Hepatocyte (in vitro differentiated cells): Measurements from ENCODE around the gene MEG3. TPM values are rescaled to one million over a fixed set of nuclear protein-coding genes. Genes with fewer than 3 reads are reported as not detected.

Experiments
- DNase-seq: peaks from one replicate; pipeline ENCODE4 v3.0.0-alpha.2; 2016; ENCODE audit warnings: low spot score
- H2AFZ ChIP-seq: fragments of 200-600 bp; sonication (generic); 2 replicates; pipeline ENCODE4 v1.6.0; 2016; ENCODE audit warnings: antibody characterized with exemption, mild to moderate bottlenecking
- H3K27ac ChIP-seq: fragments of 200-600 bp; sonication (generic); 2 replicates; pipeline ENCODE4 v1.5.1; 2016; ENCODE audit warnings: mild to moderate bottlenecking
- H3K27me3 ChIP-seq: fragments of 200-600 bp; sonication (generic); 2 replicates; pipeline ENCODE4 v1.6.1; 2016
- H3K36me3 ChIP-seq: fragments of 200-600 bp; sonication (generic); replicated peaks from 2 replicates; pipeline ENCODE4 v1.5.1; 2016; ENCODE audit warnings: low read depth; ENCODE audit not compliant: insufficient read depth
- H3K4me1 ChIP-seq: fragments of 200-600 bp; sonication (generic); 2 replicates; pipeline ENCODE4 v1.5.1; 2016; ENCODE audit warnings: mild to moderate bottlenecking, moderate library complexity; ENCODE audit not compliant: insufficient read depth
- H3K4me2 ChIP-seq: fragments of 200-600 bp; sonication (generic); 2 replicates; pipeline ENCODE4 v1.6.0; 2016
- H3K4me3 ChIP-seq: fragments of 200-600 bp; sonication (generic); 2 replicates; pipeline ENCODE4 v1.5.1; 2016; ENCODE audit warnings: mild to moderate bottlenecking
- H3K79me2 ChIP-seq: fragments of 200-600 bp; sonication (generic); 2 replicates; pipeline ENCODE4 v1.6.0; 2017; ENCODE audit warnings: mild to moderate bottlenecking
- H3K9me2 ChIP-seq: fragments of 200-600 bp; sonication (generic); replicated peaks from 2 replicates; pipeline ENCODE4 v1.6.0; 2017; ENCODE audit warnings: mild to moderate bottlenecking; ENCODE audit not compliant: insufficient read depth
- H3K9me3 ChIP-seq: fragments of 200-600 bp; sonication (generic); 2 replicates; pipeline ENCODE4 v1.5.1; 2016; ENCODE audit warnings: low read depth, mild to moderate bottlenecking
- H4K20me1 ChIP-seq: fragments of 200-600 bp; sonication (generic); 2 replicates; pipeline ENCODE4 v1.6.0; 2016; ENCODE audit warnings: mild to moderate bottlenecking; ENCODE audit not compliant: insufficient read depth, poor library complexity, severe bottlenecking
- CTCF ChIP-seq: fragments of 200-600 bp; sonication (generic); IDR thresholded peaks from 2 replicates; pipeline ENCODE4 v1.5.1; 2016; ENCODE audit warnings: antibody characterized with exemption, mild to moderate bottlenecking; ENCODE audit not compliant: poor library complexity
- EZH2 ChIP-seq: fragments of 200-600 bp; sonication (generic); IDR thresholded peaks from 2 replicates; pipeline ENCODE4 v1.6.1; 2016; ENCODE audit warnings: antibody characterized with exemption, mild to moderate bottlenecking, borderline replicate concordance
- EZH2phosphoT487 ChIP-seq: fragments of 200-600 bp; sonication (generic); IDR thresholded peaks from one replicate; pipeline ENCODE4 v1.6.1; 2018; ENCODE audit warnings: antibody characterized with exemption, mild to moderate bottlenecking, low read depth, moderate library complexity; ENCODE audit not compliant: unreplicated experiment, severe bottlenecking
- WGBS: methylation state at CpG from one replicate; pipeline ENCODE4 v1.1.6; 2016; ENCODE audit warnings: low lambda C conversion rate; ENCODE audit errors: missing lambda C conversion rate; 5-methylcytosine and 5-hydroxymethylcytosine counted together
- polyA plus RNA-seq: library from polyadenylated mRNA; unstranded; fragments of >200 nt; fragmentation: Nextera tagmentation; extraction: Ambion mirVana; gene quantifications from 2 replicates; pipeline ENCODE4 v1.2.1, GENCODE V29; 2016
- total RNA-seq: library from RNA; depleted of rRNA; stranded (reverse); fragments of >200 nt; gene quantifications from 2 replicates; pipeline ENCODE4 v1.2.3, GENCODE V29; 2014

Gene MEG3
- total and polyA plus RNA-seq, 2 experiments from 2014 or later, result not detected

GRCh38 chr14:100802179-100802578, 23.7 kb upstream of the MEG3 start:
- no peak for TF ChIP-seq EZH2phosphoT487
- TF ChIP-seq CTCF, result no peak
- TF ChIP-seq EZH2, result no peak
- H3K9me2 ChIP-seq, result no peaks in the 10 kb centered on the region
- no peak overlapping the region for H3K4me2 ChIP-seq
- H3K79me2 ChIP-seq, result no peaks in the 10 kb centered on the region
- no peaks in the 10 kb centered on the region for H3K4me1 ChIP-seq
- H3K27me3 ChIP-seq, result no peaks in the 10 kb centered on the region
- H3K27ac ChIP-seq, result no peak overlapping the region
- no peak for DNase-seq
- no peak overlapping the region for H2AFZ ChIP-seq
- WGBS, result 91% methylated on average over 7 of the region's 7 CpGs
- H3K9me3 ChIP-seq, result no peaks in the 10 kb centered on the region
- no peak overlapping the region for H3K4me3 ChIP-seq
- no peaks in the 10 kb centered on the region for H3K36me3 ChIP-seq
- H4K20me1 ChIP-seq, result no peaks in the 10 kb centered on the region

- Histone ChIP-seq H3K79me2 (no peaks in the 10 kb centered on the region), H3K4me1 (no peaks in the 10 kb centered on the region), H3K9me3 (no peaks in the 10 kb centered on the region), H3K27ac (no peak overlapping the region), H3K4me2 (no peak overlapping the region), H3K9me2 (no peaks in the 10 kb centered on the region), H3K4me3 (no peak overlapping the region), H3K27me3 (no peaks in the 10 kb centered on the region), H2AFZ (no peak overlapping the region), H3K36me3 (no peaks in the 10 kb centered on the region), H4K20me1 (no peaks in the 10 kb centered on the region)
- WGBS, result 90% methylated on average over 5 of the region's 5 CpGs
- no peak for DNase-seq
- TF ChIP-seq CTCF (no peak), EZH2phosphoT487 (no peak), EZH2 (no peak)
Measured at GRCh38 chr14:100802766-100803165, 23.2 kb upstream of the MEG3 start.

- H2AFZ ChIP-seq, result no peak overlapping the region
- H3K9me3 ChIP-seq, result no peaks in the 10 kb centered on the region
- TF ChIP-seq EZH2, result no peak
- no peak for TF ChIP-seq EZH2phosphoT487
- no peak for TF ChIP-seq CTCF
- no peak overlapping the region for H3K27ac ChIP-seq
- no peaks in the 10 kb centered on the region for H3K27me3 ChIP-seq
- no peaks in the 10 kb centered on the region for H3K9me2 ChIP-seq
- DNase-seq, result no peak
- no peak overlapping the region for H3K4me3 ChIP-seq
- H3K79me2 ChIP-seq, result no peaks in the 10 kb centered on the region
- no peaks in the 10 kb centered on the region for H3K4me1 ChIP-seq
- no peak overlapping the region for H3K4me2 ChIP-seq
- H3K36me3 ChIP-seq, result no peaks in the 10 kb centered on the region
- no peaks in the 10 kb centered on the region for H4K20me1 ChIP-seq
- WGBS, result 88% methylated on average over 8 of the region's 8 CpGs
Measured at GRCh38 chr14:100803226-100803625, 22.7 kb upstream of the MEG3 start.

GRCh38 chr14:100803676-100804075, 22.2 kb upstream of the MEG3 start:
- Histone ChIP-seq H3K36me3 (no peaks in the 10 kb centered on the region), H3K4me3 (no peak overlapping the region), H3K4me2 (no peak overlapping the region), H3K9me2 (no peaks in the 10 kb centered on the region), H3K27ac (no peak overlapping the region), H2AFZ (no peak overlapping the region), H4K20me1 (no peaks in the 10 kb centered on the region), H3K4me1 (no peaks in the 10 kb centered on the region), H3K79me2 (no peaks in the 10 kb centered on the region), H3K9me3 (no peaks in the 10 kb centered on the region), H3K27me3 (no peaks in the 10 kb centered on the region)
- WGBS, result 97% methylated on average over 14 of the region's 14 CpGs
- no peak for TF ChIP-seq CTCF
- TF ChIP-seq EZH2phosphoT487, result no peak
- TF ChIP-seq EZH2, result no peak
- no peak for DNase-seq
